Spleen (tissue), 7 donors: ENCODE results near the gene MAP3K12.

Experiments used
- POLR2A ChIP-seq, 3 donors: fragments of 450-650 bp; IDR thresholded peaks; one replicate each; pipeline ENCODE4 v1.5.1; 2017; ENCODE audit warnings: antibody characterized with exemption in 3 of 3, mild to moderate bottlenecking in 1 of 3
- POLR2AphosphoS5 ChIP-seq, 3 donors: sonication (generic); formaldehyde crosslinking; IDR thresholded peaks; one replicate each; pipeline ENCODE4 v1.5.1; 2017; ENCODE audit warnings: antibody characterized with exemption in 3 of 3
- TF ChIP-seq, protein P1 (sequence below), 11 experiments: fragments of 200-600 bp in 7 of 11; fragments of 450-650 bp in 4 of 11; sonication (generic) in 4 of 11; IDR thresholded peaks in 8 of 11; conservative IDR thresholded peaks in 3 of 11; 1 replicate in 7 of 11; 2 replicates in 4 of 11; pipeline versions ENCODE4 v1.4.0 to v1.8.0; 2016 to 2021; ENCODE audit warnings: antibody characterized with exemption in 11 of 11, inconsistent platforms in 4 of 11, mild to moderate bottlenecking in 1 of 11
- donor health status: DM: no; HTN: no; CAD: no; lungs with moderate emphysema.
- donor health status: DM: no; HTN: no; CAD: no.
- donor health status: DM: no; HTN: no; CAD: no.

DNA sequence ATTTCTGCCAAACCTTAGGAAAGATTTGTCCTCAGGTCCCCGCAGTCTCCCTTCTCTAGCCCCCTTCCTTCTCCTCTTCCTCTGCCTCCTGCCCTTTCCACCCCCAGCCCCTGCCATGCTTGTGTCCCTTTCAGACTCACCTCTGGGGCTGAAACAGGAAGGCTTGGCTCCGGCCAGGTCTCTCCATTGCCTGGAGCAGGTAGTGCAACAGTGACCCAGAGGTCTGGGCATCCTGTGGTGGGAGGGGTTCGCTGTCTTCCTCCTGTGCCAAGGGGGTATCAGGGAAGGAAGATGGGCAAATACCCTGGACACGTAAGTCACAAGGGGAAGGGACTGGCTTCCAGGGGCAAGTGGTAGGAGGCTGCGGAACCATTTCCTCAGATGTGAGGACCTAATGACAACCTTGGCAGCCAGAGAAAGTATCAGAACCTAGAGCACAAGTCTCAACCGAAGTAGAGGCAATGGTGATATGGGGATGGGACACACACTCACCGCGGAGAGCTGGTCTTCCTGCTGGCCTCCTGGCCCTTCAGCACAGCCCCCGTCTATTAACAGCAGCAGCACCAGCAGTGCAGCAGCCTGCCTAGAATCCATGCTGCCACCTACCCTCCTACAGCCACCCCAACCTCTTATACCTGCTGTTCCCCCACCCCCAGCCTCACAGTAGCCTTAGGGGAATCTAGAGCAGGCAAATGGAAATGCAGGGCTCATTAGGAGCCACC lies 7.8 kb upstream of the MAP3K12 start, which contains the start of gene NPFF:
- no peak for TF ChIP-seq POLR2A (IDR thresholded peaks at IDR 0.05)
- no peak for TF ChIP-seq POLR2AphosphoS5 (IDR thresholded peaks at IDR 0.05)
- TF ChIP-seq, protein P1, sequence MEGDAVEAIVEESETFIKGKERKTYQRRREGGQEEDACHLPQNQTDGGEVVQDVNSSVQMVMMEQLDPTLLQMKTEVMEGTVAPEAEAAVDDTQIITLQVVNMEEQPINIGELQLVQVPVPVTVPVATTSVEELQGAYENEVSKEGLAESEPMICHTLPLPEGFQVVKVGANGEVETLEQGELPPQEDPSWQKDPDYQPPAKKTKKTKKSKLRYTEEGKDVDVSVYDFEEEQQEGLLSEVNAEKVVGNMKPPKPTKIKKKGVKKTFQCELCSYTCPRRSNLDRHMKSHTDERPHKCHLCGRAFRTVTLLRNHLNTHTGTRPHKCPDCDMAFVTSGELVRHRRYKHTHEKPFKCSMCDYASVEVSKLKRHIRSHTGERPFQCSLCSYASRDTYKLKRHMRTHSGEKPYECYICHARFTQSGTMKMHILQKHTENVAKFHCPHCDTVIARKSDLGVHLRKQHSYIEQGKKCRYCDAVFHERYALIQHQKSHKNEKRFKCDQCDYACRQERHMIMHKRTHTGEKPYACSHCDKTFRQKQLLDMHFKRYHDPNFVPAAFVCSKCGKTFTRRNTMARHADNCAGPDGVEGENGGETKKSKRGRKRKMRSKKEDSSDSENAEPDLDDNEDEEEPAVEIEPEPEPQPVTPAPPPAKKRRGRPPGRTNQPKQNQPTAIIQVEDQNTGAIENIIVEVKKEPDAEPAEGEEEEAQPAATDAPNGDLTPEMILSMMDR (IDR thresholded peaks at IDR 0.05 in 8 of 11, conservative IDR thresholded peaks at IDR 0.05 in 3 of 11): no peak
